Measurements from ENCODE around the gene CCDC91. TPM values are rescaled to one million over a fixed set of nuclear protein-coding genes. Genes with fewer than 3 reads are reported as not detected.

Gene CCDC91
- total RNA-seq, 1 donor from 2014 or later, result 47.0 TPM

DNA sequence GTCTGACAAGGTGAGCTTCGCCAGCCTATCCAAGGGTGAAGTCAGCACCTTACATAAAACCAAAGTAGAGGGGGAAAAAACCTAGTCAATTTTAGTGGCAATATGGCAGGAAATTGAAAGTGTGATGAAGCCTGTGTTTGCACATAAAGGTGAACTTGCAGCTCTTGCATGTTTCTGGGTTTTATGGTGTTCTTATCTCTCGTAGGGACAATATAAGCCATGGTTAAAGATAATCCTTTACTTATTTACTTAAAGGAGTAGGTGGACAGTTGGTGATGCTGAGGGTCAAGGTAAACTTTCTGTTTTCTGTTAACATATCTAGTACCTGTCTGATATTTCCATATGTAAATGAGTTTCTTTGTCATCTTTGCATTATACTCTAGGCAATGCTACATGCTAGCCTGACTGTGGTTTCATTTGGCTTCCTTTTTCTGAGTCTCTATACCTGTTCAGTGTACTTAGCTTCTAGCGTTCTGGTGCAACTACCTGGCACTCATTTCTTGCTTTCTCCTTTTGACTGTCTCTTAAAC is 32.8 kb downstream of the CCDC91 start:
- ATAC-seq, result no peak
- no peak for DNase-seq (ENCODE audit: missing footprints)
- intact Hi-C loops (cut with DNase I), result no loop called here

DNA sequence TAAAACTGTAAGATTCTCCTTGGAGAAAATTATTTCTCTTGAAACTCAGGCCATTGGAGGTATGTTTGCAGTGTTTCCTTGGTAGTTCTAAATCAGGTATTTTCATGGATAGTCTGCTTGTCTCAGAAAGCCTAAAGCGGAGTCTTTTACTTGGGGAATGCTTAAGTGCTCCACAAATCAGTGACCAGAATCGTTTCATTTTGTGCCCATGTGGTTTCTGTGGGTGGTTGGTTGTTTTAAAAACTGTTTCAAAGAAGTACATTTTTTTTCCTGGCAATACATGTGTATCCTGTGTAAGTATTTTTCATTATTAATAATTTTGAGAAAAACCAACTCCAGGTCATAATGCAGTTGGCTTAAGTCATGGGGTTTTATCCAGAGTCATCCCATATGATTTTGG is 33.6 kb downstream of the CCDC91 start:
- DNase-seq (ENCODE audit: missing footprints), result no peak
- intact Hi-C loops (cut with DNase I), result no loop called here
- no peak for ATAC-seq

GRCh38 chr12:28226705-28227104 is 36.4 kb downstream of the CCDC91 start:
- ATAC-seq (no peak), DNase-seq (ENCODE audit: missing footprints) (no peak)
- intact Hi-C loops (cut with DNase I), result no loop called here

DNA sequence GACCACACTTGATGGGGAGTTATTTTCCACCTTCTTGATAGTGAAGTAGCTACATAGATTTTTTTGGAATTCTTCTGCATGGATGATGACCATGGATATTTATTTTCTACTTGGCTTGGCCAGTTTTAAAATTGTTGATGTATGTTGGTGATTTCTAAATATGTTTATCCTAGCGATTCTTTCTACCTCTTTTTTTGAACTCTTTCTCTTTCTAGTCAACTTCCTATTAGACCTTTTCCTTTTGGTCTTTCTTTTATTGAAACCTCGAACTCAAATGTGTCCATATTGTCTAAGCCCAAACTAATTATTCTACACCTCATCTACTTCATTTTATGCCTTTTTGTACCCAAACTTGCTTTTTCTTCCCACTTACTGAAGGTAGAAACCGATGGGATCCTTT is 37.0 kb downstream of the CCDC91 start:
- ATAC-seq (no peak), DNase-seq (ENCODE audit: missing footprints) (no peak)
- intact Hi-C loops (cut with DNase I), result no loop called here

DNA sequence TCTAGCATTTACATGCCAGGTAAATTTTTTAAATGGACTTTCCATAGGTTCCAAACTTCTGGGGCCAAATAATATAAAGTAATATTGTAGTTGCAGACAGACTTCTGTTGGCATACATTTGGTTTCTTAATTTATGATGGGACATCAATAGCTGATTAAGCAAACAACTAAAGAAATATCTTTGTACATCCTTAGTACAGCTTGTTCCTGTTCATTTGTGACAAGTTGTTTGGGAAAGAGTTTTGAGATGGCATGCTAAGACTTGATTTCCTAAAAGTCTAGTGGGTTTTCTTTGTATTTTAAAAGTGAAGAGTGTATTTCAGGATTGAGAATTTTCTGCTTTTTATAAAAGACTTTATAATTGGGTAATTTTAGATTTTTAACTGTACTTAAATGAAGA is 41.0 kb downstream of the CCDC91 start:
- no peak for DNase-seq (ENCODE audit: missing footprints)
- intact Hi-C loops (cut with DNase I), result no loop called here
- no peak for ATAC-seq

DNA sequence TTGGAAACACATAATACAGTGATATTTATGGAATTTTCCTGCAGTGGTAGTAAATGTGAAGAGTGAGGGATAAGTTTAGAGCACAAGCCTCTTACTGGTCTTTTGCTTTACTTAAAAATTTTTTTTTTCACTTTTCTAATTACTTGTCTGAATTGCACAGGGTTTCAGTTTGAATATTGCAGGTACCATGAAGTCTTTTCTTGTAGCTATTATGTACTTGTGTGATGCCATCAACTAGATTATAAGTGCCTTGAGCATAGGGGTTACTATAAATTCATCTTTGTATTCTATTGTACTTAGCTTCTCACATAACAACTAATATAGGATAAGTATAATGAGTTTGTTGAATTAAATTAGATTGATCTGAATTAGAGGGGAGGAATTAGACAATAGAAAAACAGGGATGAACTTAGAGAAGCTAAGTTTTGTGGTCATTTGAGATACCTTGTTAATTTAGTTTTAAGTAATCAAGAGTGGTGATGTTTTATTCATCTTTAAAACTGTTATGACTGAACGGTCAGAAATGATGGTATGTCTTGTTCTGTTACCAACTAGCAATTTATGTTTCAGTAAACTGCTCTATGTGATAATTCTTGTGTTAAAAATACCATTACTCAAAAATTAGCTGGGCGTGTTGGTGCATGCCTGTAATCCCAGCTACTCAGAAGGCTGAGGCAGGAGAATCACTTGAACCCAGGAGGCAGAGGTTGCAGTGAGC is 42.1 kb downstream of the CCDC91 start:
- DNase-seq (ENCODE audit: missing footprints) (no peak), ATAC-seq (no peak)
- intact Hi-C loops (cut with DNase I), result no loop called here

DNA sequence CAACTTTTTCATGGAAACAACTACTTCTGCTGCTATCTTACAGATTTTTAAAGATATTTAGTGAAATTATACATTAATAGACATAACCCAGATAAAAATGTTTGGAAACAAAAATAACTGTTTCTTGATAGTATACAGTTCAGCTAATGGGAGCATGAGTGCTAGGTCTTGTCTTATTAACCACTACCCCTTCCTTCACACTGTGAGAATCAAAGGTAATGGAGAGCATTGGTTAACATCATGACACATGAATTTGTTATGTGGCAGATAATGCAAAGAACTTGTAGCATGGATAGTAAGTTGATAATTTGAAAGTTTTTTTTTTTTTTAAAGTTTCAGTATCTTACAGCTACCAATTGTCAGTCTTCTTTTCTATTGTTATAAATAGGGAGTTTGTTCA is 44.2 kb downstream of the CCDC91 start:
- no peak for ATAC-seq
- intact Hi-C loops (cut with DNase I), result no loop called here
- no peak for DNase-seq (ENCODE audit: missing footprints)

DNA sequence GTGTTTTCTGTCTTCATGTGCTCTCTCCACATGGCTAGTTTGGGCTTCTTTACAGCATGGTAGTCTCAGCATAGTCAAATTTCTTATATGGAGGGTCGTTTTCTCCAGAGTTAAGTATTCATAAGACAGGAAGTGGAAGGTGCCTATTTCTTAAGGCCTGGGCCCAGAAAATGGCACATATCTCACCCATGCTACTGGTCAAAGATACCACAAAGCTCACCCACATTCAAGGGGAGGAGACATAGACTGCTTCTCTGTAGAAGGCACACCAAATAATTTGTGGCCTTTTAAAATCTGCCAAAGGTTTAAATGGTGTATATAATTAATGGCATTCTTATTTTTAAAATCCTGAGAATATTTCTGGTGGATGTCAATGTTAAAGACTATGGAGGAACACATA is 44.8 kb downstream of the CCDC91 start:
- intact Hi-C loops (cut with DNase I), result no loop called here
- DNase-seq (ENCODE audit: missing footprints) (no peak), ATAC-seq (no peak)

DNA sequence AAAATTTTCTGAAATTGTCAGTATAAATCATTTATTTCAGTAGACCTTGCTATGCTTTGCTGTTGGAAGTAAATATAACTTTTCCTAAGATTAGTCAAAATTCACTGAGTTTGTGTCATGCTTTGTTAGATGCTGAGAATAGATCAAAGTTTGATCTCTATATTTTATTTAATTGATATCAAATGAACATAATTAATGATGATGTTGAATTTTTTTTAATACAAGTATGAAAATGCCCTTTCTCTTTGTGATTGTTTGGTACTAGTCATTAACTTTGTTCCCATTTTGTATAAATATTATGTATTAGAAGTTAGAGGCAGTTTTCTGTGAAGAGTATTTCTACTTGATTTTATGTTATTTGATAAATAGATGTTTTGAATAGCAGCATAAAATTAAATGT is 45.7 kb downstream of the CCDC91 start:
- DNase-seq (ENCODE audit: missing footprints) (no peak), ATAC-seq (no peak)
- intact Hi-C loops (cut with DNase I), result no loop called here

GRCh38 chr12:28237423-28237822 is 47.2 kb downstream of the CCDC91 start:
- ATAC-seq (no peak), DNase-seq (ENCODE audit: missing footprints) (no peak)
- intact Hi-C loops (cut with DNase I), result no loop called here

DNA sequence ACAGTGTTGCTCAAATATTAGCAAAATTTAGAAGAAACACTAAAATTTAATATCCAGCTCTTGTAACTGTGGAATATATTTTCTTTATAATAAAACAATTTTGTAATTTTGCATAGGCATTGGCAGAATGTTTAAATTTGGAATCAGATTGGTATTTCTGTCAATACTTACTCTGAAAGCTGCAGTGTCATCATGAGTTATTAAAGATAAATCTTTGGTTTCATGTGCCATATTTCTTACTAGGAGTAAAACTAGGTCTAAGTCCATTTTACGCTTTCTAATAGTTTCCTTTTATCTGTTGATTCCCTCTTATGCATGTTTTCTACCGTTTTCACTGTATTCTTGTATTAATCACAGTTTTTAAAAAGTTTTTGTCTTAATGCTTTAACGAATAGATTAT is 49.7 kb downstream of the CCDC91 start:
- DNase-seq (ENCODE audit: missing footprints), result no peak
- intact Hi-C loops (cut with DNase I), result no loop called here

DNA sequence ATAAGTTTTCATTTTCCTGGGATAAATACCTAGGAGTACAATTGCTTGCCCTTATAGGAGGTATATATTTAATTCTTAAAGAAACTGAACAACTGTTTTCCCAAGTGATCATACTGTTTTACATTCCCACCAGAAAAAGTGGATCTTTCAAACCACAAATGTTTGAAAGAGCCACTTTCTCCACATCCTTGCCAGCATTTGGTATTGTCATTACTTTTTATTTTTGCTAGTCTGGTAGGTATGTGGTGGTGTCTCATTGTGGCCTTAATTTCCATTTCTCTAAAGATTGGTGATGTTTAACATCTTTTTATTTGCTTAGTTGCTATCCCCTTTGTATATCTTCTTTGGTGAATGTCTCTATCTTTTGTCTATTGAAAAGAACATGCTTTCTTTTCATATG is 50.6 kb downstream of the CCDC91 start:
- DNase-seq (ENCODE audit: missing footprints), result no peak
- intact Hi-C loops (cut with DNase I), result no loop called here
- ATAC-seq, result no peak

More for the DNA sequence above, 49.7 kb downstream of the CCDC91 start:
- ATAC-seq, result no peak

- intact Hi-C loops (cut with DNase I), result no loop called here
- ATAC-seq, result no peak
- DNase-seq (ENCODE audit: missing footprints), result no peak
Measured at GRCh38 chr12:28242129-28242495, 51.9 kb downstream of the CCDC91 start.

DNA sequence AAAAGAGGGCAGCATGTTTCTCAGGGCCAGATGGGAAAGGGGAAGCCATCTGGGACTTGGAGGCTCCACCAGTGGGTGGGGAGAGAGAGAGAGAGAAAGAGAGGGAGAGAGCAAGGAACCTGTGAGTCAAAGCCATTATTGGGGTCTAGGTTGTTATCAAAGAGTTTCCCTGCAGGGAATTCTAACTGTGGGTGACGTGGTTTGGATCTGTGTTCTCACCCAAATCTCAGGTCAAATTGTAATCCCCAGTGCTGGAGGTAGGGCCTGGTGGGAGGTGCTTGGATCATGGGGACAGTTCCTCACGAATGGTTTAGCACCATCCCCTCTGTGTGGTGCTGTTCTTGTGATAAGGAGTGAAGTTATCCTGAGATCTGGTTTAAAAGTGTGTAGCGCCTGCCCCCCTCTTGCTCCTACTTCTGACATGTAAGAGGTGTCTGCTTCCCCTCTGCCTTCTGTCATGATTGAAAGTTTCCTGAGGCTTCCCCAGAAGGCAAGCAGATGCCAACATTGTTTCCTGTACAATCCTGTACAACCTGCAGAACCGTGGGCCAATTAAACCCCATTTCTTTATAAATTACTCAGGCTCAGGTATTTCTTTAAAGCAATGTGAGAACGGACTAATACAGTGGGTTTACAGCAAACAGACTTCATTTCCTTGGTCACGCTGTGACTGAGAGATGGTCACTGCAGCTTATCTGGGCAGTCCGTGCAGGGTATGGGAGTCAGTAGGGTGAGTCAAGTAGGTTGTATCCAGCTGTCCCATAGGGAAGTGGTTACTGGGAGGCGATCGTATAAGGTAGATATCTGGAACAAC is 52.4 kb downstream of the CCDC91 start:
- ATAC-seq, result no peak
- no peak for DNase-seq (ENCODE audit: missing footprints)
- intact Hi-C loops (cut with DNase I), result no loop called here

DNA sequence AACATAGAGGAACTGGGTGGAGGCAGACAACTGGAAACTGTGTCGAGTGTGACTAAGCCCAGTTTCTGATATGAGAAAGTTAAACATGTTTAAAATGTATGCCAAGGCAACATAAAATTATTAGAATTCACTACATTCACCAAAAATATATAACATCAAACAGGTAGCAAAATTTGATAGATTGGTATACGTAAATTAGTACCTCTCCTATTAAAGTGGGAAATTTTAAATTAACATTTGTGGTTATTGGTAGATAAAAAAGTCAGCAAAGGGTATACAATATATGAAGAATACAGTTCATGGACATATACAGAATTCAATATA is 53.0 kb downstream of the CCDC91 start:
- ATAC-seq (no peak), DNase-seq (ENCODE audit: missing footprints) (no peak)
- intact Hi-C loops (cut with DNase I), result no loop called here

DNA sequence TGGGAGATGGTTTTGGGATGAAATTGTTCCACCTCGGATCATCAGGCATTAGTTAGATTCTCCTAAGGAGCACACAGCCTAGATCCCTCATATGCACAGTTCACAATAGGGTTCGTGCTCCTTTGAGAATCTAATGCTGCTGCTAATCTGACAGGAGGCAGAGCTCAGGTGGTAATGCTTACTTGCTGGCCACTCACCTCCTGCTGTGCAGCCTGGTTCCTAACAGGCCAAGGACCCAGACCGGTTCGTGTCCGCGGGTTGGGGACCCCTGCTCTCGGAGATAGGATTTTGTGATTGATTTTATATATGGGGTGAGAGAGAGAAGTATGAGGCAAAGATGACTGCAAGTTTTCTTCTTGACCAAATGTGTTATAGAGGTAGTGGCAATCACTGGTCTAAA is 57.5 kb downstream of the CCDC91 start:
- DNase-seq (ENCODE audit: missing footprints) (no peak), ATAC-seq (no peak)
- intact Hi-C loops (cut with DNase I), result no loop called here

GRCh38 chr12:28248555-28249145 is 58.4 kb downstream of the CCDC91 start:
- intact Hi-C loops (cut with DNase I), result no loop called here
- ATAC-seq (no peak), DNase-seq (ENCODE audit: missing footprints) (no peak)

DNA sequence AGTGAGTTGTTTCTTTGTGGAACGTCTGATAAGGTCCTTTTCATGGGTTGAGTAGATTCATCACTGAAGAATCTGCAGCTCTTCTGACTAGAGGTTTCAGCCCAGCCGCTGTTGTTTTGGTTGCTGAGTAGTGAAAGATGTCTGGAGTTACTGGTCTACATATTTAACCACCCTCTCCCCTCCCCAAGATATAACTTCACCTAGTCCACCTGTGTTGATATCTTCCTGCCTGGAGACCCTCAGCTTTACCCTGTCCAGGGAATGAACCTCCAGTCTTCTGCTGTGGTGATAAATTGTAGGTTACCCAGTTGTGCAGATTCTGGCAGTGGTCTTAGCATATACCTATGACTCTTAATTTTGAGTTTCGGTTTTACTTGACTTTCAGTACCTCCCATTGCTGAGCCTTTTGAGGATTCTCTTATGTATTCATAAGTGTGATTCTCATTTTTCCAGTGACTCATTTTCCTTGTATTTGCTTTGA is 62.9 kb downstream of the CCDC91 start:
- intact Hi-C loops (cut with DNase I), result no loop called here
- DNase-seq (ENCODE audit: missing footprints) (no peak), ATAC-seq (no peak)

- DNase-seq (ENCODE audit: missing footprints) (no peak), ATAC-seq (no peak)
- intact Hi-C loops (cut with DNase I), result no loop called here
Measured at GRCh38 chr12:28257411-28257810, 67.2 kb downstream of the CCDC91 start.

DNA sequence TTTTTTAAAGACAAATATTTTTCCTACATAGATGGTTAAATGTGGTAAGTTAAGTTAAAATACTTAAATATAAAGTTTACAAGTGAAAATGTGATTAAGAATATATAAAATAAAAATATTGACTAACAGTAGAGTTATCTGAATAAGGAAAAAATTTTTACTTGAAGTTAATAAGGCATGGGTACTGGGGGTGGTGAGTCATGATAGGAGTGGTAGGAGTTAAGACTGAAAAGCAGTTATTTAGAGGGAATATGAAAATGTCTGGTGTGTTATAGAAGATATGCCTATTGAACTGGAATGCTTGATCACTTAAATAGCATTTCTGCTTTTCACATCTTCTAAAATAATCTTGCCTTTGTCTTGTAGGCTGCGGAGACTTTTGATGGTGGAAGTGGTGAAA is 68.7 kb downstream of the CCDC91 start:
- DNase-seq (ENCODE audit: missing footprints) (no peak), ATAC-seq (no peak)
- intact Hi-C loops (cut with DNase I), result no loop called here

Measured in Right ventricle myocardium inferior (tissue), 1 donor.